ENCODE measurements around the gene ANKRD37. TPM values are rescaled to one million over a fixed set of nuclear protein-coding genes. Genes with fewer than 3 reads are reported as not detected.

Gene ANKRD37
- total and polyA plus RNA-seq, 2 of the 8 experiments (the other 6 are each of a cell fraction or from before 2014, with no cell fraction given): 2.8 to 3.4 TPM

DNA sequence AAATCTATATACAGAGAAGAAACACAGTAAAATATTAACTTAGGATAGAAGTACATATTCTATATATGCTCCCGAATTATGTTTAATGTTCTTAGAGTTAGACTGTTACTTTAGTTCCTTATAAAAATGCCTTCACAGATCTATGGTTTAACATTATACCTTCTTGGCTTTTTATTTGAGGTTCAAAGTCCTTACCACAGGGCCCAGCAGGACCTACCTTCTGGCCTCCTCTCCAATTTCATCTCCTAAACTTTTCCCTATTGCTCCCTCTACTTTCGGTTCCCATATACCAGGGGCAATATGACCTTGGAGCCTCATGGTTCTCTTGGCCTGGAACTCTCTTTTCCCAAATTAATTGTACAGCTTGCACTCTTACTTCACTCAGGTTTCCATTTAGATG is 11.8 kb downstream of the ANKRD37 start (continued):
- TF ChIP-seq KDM4A (IDR thresholded peaks at IDR 0.05; ENCODE audit: low read depth, low read length, severe bottlenecking): no peak

Data from H1 (cell line).